Islet of Langerhans (tissue), 1 donor: Measurements from ENCODE around the gene FMN1.
"Not testable (repeated sequence)": the region's sequence is repeated elsewhere in the genome, so short reads cannot be mapped to it uniquely, and the experiment has no call there.

Experiments used
- FAIRE-seq: peaks from one replicate; lab custom pipeline; 2011; peaks lifted over from hg19 to GRCh38; lab: Jason Lieb, UNC

Gene FMN1

DNA sequence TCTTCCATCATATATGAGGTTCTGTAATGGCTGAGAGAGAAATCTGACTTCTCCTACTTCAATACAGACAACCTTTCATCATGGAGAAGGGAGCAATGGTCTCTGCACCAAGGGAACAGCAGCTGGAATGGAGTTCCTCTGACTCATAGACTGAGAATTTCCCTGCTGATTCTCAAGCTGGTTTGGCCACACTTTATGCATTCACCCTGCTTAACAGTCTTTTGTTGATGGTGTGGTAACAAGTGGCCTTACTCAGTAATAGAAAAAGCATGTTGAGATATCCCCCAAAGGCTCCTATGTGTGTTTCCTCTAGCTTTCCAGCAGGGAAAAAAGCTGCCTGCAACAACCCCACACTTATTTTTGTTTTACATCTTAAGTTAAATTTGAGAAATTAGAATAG is 338.6 kb downstream of the FMN1 start:
- FAIRE-seq: no peak

DNA sequence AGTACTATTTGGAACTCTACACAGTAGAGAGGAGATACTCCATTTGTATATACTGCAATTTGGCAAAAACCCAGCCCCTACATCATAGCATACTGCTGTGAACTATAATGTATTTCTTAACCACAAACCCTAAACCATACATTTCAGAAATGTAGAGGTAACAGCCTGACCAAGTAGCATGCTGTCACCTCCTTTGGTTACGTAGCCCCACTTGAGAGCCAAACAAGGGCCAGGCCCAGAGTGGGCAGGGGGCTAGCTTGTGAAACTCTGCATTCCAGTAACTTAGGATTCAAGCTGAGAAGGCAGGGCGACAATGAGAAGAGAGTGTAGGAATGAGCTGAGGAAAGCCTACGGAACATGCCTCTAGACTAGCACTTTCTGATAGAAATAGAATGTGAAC is 340.9 kb downstream of the FMN1 start:
- no peak for FAIRE-seq

DNA sequence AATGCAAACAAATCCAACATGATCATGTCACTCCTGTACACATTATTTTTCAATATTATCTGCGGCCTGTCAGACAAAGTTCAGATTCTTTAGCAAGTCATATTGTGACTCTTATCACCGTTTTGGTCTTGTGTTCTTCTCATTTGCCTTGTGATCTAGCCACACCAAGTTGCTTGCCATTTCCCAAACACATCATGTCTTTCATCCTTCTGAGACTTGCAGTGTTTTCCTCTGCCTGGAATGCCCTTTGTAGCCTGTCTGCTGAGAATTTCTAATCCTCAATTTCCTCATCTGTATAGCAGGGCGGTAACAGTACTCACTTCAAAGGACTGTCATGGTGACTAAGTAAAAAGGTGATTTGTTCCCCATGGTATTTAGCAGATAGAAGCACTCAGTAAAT is 341.7 kb downstream of the FMN1 start:
- no peak for FAIRE-seq

DNA sequence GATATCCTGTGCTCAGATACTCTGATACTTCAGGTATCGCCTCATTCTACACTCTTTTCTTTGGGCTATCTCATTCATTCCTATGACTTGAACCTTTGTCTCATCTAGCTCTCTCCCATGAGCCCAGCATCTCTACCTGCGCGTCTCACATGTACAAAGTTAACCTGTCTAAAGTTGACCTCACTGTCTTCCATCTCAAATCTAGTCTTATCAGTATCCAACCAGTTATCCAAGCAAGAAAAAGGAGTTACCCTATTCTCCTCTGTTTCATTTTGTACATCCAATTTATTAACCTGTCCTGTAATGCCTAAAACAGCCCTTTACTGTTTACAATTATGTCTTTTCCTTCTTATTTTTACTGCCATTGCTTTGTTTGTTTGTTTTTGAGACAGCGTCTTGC is 342.5 kb downstream of the FMN1 start:
- FAIRE-seq: no peak

DNA sequence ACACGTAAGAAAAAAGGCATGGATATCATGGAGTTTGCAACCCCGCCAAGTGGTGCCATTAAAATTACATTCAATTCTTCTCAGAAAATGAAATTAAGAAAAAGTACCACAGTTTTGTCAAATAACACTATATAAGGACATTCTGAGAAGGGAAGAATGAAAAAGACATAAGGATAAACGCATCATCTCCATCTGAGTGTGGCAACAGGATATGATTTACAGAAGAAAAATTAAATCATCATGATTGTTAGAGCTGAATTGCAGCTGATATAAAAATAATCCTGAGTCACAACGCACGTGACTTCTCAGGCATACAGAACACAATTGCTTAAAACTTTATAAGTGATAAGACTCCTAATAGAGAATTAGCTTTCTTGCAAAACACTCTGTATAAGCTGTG is 342.9 kb downstream of the FMN1 start:
- FAIRE-seq: no peak

DNA sequence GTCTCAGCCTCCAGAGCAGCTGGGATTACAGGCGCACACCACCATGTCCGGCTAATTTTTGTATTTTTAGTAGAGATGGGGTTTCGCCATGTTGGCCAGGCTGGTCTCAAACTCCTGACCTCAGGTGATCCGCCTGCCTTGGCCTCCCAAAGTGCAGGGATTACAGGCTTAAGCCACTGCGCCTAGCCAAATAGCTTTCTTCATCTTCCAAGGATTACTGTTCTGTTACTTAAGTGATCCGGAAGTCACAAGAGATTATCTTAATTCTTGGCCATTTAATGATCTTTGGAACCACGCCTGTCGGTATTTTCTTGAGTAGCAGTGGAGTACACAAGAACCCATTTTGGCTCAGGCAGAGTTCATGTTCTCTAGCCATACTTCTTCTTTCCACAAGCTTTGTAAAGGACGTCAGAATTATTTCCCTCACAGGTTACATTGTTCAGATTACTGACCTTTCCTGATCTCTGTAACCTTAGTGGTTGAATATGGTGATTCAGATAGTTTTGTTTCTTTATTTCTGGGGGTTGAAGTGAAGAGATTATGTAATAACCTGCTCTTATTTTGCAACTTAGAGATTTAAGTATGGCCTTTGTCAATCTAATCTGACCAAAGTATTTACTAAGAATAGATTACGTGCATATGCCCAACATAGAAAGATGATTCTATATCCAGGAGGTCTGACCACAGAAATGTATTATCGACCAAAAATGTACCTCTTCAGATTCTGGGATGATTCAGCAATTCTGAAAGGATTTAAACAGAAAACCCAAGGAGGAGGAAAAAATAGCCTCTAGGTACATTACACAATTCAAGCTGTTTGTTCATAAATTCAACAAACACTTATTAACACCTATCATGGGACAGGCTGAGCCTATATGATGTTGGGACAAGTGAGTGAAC is 344.5 kb downstream of the FMN1 start:
- FAIRE-seq: peak; percentile 76

DNA sequence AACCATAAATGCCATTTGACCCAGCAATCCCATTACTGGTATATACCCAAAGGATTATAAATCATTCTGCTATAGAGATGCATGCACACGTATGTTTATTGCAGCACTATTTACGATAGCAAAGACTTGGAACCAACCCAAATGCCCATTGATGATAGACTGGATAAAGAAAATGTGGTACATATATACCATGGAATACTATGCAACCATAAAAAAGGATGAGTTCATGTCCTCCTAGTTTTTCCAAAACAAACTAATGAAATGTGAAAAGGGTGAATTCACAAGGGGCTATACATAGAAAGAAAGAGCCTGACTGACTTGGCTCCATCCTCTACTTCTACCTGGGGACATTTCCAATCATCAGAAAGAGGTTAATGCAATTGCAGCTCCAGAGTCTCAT is 347.8 kb downstream of the FMN1 start:
- not testable (repeated sequence) for FAIRE-seq

DNA sequence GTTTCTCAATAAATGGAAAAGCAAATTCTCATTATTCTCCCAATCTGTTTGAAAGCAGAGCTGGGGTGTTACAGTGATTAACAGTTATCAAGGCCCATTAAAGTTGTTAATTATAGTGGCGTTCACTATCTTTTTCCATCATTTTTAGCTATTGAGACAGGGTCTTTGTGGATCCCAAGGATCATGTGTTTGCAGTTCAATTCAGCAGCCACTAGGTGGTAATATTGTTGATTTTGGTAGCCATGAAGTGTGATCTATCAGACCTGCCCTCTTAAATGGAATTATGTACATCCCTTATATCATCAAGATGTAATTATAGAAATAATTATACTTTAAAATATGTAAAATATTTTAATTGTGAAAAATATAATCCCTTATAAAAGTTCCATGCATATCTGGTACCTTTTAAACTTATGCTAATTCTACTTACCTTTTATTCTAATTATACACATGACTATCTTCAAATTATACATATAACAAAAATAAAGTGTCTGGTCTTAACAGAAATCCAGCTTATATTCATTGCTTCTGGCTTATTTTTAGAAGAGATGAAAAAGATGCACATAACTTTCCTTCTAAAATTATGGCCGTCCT is 350.3 kb downstream of the FMN1 start:
- FAIRE-seq: peak; percentile 91

DNA sequence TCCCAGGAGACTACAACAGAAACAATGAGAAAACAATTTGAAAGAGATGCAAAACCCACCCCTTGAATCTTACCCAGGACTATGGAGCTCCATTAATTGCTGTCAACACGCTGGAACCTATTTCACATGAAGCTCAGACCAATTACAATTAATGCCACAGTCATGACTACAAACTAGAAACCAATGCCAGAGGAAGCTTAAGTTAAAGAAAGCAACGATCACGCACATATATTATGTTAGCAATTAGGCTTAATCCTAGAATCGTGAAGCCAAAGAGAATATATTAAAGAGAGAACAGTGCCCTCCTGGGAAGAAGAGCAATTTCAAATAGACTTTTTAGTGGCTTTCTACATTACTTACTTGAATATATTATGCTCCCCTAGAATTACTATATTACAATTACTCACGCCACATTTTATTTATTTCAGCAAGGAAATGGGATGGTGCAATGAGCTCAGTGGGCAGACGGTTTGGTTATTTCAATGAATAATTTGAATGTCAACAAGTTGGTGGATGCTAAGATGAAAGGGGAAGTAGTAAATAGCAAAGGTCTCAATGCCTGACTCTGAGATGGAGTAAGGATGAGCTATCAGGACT is 351.2 kb downstream of the FMN1 start:
- no peak for FAIRE-seq

DNA sequence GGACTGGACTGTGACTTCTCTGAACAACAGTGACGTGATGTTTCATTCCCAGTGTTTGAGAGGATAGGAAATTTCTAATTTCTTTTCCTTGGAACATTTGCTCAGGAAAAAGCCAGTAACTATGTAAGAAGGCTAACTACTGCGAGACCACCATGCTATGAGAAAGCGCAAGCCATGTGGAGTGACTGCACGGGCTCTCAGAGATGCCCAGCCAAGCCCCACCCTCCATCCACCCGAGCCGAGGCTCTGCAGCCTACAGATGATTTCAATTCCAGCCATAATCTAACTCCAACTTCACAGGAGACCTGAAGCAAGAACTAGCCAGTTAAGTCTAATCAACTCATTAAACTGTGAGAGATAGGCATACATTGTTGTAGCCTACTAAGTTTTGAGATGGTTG is 352.4 kb downstream of the FMN1 start:
- FAIRE-seq: no peak

DNA sequence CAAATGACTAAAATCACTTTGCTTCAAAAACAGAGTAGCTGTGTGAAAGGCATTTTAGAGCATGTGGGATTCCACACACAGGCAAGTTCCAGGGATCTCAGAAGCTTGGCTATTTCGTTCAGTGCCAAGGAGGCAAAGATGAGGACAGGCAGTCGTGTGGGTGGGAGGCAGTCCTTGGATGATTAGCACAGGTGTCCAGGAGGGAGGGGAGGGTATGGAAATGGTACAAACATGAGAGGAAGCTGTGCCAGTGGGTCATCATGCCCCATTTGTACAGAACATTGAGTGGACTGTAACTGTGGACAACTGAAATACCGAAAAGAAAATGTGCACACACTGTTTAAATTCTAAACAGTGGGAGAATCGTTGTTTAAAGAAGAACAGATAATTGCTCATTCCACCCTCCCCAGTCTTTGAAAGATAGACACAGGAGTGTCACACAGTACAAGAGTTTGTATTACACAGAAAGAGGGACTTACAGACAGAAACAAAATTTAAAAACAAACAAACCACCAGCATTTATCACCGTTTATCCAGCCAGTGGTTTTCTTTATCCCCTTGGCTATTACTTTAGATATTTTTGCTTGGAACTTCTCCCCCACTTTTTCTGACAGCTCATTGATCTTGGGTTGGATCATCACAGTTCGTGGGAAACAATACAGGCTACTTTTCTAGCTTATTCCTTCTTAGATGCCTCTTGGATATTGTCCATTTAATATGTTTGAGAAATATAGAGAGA is 353.8 kb downstream of the FMN1 start:
- FAIRE-seq: no peak

DNA sequence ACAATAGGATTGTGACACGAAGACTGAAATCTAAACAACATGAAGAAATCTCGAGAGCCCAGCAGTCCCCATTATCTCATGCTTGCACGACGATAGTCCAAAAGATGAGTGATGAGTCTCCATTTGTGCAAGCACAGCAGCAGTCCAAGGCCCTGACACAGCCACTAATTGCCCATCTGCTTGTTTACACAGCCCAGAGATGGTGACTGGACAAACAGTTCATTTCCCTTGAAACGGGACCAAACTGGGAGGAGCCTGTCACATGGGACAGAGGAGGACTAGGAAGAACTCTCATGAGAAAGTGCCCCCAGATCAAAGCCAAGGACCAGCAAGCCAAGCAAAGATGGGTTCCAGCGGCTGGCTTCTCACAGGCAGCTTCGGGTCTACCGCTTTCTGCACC is 355.7 kb downstream of the FMN1 start:
- peak; percentile 97 for FAIRE-seq

DNA sequence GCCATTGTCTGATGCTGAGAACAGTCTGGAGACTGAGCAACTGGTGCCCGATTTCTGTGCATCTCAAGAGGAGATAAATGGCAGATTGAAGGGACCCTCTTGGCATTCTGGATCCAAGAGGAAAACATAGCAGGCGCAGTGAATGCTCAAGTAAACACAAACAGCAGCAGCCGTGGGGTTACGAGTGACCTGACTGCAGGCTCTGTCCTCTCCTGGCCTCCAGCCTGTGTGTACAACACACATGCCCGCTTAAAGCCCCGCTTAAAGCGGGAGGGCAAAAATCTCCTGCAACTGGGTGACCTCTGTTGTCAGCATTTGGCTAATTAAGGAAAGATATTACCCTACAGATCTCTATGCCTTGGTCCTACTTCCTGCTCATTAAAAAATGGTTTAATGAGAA is 356.2 kb downstream of the FMN1 start:
- no peak for FAIRE-seq

DNA sequence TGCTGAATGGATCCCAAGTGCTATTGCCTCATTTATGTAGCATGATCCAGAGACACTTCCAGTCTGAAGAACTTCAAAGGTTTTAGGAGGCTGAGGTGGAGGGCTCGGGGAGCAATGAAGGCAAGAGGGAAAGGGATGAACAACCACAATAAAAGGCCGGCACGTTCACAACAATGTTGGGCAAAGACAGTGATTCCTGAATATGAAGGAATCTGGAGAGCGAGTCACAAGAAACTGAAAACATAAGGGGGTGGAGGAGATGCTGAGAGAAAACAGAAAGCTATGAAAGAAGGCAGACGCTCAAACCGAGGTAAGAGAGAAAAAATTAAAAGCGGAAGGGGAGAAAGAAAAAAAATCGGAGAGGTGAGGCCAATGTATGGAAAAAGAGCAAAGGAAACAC is 356.6 kb downstream of the FMN1 start:
- no peak for FAIRE-seq

DNA sequence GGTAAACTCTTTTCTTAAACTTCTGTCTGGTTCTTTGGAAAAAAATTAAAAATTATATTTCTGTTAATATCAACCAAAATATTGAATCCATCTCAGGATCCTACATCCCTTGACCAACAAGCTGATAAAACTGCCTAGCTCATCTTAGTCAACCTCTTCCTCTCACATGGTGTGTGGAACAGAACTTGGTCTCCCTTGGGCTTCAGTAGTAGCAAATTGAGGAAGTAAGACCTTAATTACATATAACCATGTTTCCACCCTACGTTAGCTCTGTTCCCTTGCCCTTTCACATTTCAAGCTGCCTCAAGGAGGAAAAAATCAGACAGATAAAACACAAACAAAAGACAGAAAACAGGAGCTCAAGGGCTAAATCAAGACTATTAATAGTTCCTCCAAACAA is 360.4 kb downstream of the FMN1 start:
- no peak for FAIRE-seq

DNA sequence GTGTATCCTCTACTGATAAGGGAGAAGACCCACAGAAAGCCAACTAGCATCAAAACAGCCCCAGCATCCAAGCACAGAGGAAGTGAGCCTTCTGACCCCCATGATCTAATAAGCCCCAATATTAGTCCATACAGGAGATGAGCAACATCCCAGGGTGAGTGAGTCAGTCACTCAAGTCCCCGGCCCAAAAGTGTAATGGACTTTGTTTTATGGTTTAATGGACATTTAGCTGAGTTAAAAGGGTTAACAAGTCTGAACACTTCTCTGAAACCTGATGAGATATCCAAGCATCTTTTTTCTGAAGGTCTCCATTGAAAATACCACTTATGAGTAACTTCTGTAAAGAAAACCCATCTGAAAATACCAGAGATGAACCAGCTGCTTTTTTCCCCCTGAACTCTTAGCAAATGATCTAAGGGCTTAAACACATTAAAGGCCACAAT is 361.1 kb downstream of the FMN1 start:
- FAIRE-seq: no peak

DNA sequence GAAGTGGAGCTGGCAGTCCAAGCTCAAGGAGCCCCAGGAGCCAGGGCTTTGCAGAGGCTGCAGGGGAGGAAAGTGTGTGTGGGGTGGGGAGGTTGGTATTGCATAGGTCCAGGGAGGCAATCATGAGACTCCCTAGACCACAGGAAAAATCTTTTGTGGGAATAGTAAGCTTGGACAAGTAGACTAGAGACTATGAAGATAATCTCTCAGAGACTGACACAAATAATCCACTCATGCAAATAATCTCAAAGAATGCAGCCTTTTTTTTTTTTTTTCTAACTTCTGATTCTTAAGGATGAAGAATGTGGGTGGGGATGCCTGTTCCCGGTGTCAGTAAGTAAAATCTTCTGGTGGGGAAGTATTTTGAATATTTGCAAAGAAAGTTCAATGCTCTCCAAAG is 363.0 kb downstream of the FMN1 start:
- FAIRE-seq: no peak

DNA sequence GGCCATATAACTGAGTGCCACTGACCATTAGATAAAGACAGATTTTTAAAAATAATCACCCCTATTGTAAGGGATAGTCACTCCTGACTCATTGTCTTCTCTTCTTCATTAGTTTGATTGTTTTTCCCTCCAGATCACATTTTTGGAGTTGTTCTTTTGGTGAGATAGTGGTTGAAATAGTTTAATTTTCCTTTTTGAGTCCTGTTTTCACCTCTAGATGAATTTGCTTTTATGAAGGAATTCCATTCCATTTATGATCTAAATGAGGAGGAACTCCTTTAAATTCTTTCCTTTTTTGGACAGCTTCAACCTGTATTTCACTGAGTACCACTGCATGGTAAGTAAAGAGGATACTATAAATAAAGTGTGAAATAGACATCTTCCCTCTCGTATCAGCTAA is 364.3 kb downstream of the FMN1 start:
- no peak for FAIRE-seq

DNA sequence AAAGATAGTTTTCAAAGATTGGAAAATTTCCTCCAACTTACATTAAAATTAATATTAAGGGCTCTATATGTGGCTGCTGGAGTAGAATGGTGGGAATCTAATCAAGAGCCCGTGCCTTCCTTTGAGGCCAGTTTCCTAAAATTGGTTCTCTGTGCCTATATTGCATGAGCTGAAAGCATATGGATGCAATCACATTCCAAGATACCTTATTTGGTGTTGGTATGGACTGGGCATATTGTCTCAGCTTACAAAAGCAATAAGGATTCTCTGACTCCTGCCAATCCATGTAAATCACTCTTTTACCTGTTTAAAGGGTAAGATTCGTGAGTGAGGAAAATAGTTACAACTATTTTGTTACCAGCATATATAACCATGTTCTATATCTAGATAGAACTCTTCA is 365.1 kb downstream of the FMN1 start:
- FAIRE-seq: no peak

DNA sequence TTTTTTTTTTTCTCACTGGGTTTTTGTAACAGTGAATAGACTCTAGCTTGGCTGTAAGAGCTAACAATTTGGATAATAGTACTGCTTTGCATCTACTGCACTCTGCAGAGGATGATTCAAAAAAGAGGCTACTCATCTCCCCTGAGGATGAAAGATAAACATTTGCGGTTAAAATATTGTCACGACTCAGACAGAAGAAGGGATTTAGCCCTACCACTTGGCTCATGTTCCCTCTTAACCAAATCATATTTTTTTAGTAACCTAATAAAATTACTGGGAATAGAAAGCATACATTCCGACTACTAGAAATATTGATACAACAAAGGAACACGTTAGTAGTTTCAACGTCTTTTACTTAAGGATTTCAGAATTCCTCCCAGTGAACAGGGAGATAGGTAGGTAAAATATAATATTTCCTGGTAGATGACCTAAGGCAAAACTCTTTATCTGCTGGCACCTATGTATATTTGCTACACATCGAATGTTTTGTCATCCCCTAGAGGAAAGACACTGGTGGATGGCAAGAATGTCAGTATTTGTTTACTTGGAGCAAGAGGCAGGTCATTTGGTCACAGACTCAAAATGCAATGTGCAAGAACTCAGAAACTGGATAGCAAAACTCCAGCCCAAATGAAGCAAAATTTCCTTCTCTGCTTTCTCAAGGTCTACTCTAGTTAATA is 365.9 kb downstream of the FMN1 start:
- FAIRE-seq: no peak

DNA sequence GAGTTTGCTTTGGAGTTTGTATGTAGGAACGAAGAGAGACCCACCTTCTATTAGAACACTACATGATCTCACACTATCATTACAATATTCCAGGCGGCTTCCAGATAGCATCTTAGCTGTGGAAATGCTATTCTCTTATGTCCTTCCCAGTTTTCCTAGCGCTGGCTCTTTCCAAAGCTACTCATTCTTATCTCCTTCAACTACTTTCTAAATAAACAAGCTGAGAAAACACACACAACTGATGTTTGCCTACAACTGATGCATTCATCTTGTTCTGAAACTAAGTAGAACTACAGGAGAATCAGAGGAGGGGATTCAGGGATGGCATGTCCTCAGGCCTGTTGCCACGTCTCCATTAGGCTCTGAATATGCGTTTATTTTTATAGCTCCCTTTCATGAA is 367.8 kb downstream of the FMN1 start:
- FAIRE-seq: no peak

DNA sequence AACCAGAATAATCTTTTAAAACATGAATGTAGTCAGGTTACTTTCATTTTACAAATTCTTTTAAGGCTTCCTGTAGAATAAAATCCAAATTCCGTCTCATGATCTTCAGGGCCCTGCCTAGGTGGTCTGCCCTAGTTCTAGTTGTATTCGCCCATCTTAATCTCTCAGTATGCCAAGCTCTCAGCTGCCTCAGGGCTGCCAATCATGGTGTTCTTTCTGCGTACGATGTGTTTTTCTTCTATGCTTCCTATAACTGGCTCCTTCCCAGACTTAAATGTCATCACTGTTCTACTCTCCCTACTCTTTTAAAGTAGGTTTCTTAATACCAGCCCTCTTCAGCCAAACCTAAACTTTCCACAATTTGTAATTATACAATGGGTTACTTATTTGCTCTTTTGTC is 369.3 kb downstream of the FMN1 start:
- no peak for FAIRE-seq
